Non-pigmented ciliary epithelial cell (primary cell): Measurements from ENCODE around the gene KRT82.

Experiments
- DNase-seq: peaks from one replicate; pipeline ENCODE4 v3.0.0-alpha.2; 2010; ENCODE audit warnings: low read depth

KRT82 gene

GRCh38 chr12:52435659-52435999 lies 29.5 kb upstream of the KRT82 start:
- DNase-seq, result no peak

GRCh38 chr12:52434760-52435530 lies 28.8 kb upstream of the KRT82 start:
- no peak for DNase-seq

GRCh38 chr12:52434081-52434733 lies 28.1 kb upstream of the KRT82 start, which contains the start of gene KRT75:
KRT75 (minus strand) TSS chr12:52434371; CDS start chr12:52434304, 67 bp downstream.
- no peak for DNase-seq

GRCh38 chr12:52433501-52434080 lies 27.5 kb upstream of the KRT82 start:
- no peak for DNase-seq

GRCh38 chr12:52432559-52433207 lies 26.5 kb upstream of the KRT82 start:
- no peak for DNase-seq

GRCh38 chr12:52428121-52428520 lies 22.0 kb upstream of the KRT82 start:
- no peak for DNase-seq

- DNase-seq, result no peak
Measured at GRCh38 chr12:52427083-52427482, 20.9 kb upstream of the KRT82 start.

- DNase-seq, result no peak
Measured at GRCh38 chr12:52426034-52426433, 19.9 kb upstream of the KRT82 start.

- DNase-seq, result no peak
Measured at GRCh38 chr12:52425466-52425865, 19.3 kb upstream of the KRT82 start.

GRCh38 chr12:52423661-52424500 lies 17.7 kb upstream of the KRT82 start:
- no peak for DNase-seq

- no peak for DNase-seq
Measured at GRCh38 chr12:52423035-52423434, 16.9 kb upstream of the KRT82 start.

GRCh38 chr12:52419656-52420055 lies 13.5 kb upstream of the KRT82 start:
- DNase-seq, result no peak

- DNase-seq, result no peak
Measured at GRCh38 chr12:52418576-52419110, 12.5 kb upstream of the KRT82 start.

- DNase-seq, result no peak
Measured at GRCh38 chr12:52417740-52418139, 11.6 kb upstream of the KRT82 start.

GRCh38 chr12:52416795-52417194 lies 10.7 kb upstream of the KRT82 start:
- DNase-seq, result no peak

GRCh38 chr12:52415870-52416750 lies 10.0 kb upstream of the KRT82 start:
- peak; percentile 30 for DNase-seq

- no peak for DNase-seq
Measured at GRCh38 chr12:52414936-52415335, 8.8 kb upstream of the KRT82 start.

GRCh38 chr12:52413782-52414345 lies 7.7 kb upstream of the KRT82 start:
- DNase-seq, result no peak

- DNase-seq, result no peak
Measured at GRCh38 chr12:52413202-52413601, 7.1 kb upstream of the KRT82 start.

- no peak for DNase-seq
Measured at GRCh38 chr12:52411815-52412214, 5.7 kb upstream of the KRT82 start.
